Epithelial cell of prostate (primary cell): ENCODE results near the gene SEC16A.

Experiments used
- DNase-seq: peaks from one replicate; pipeline ENCODE4 v3.0.0-alpha.2; 2011; ENCODE audit warnings: low read depth, low spot score
- H3K27ac ChIP-seq: fragments of 450-650 bp; 2 replicates; pipeline ENCODE4 v1.5.1; 2017; ENCODE audit warnings: mild to moderate bottlenecking

The SEC16A gene

DNA sequence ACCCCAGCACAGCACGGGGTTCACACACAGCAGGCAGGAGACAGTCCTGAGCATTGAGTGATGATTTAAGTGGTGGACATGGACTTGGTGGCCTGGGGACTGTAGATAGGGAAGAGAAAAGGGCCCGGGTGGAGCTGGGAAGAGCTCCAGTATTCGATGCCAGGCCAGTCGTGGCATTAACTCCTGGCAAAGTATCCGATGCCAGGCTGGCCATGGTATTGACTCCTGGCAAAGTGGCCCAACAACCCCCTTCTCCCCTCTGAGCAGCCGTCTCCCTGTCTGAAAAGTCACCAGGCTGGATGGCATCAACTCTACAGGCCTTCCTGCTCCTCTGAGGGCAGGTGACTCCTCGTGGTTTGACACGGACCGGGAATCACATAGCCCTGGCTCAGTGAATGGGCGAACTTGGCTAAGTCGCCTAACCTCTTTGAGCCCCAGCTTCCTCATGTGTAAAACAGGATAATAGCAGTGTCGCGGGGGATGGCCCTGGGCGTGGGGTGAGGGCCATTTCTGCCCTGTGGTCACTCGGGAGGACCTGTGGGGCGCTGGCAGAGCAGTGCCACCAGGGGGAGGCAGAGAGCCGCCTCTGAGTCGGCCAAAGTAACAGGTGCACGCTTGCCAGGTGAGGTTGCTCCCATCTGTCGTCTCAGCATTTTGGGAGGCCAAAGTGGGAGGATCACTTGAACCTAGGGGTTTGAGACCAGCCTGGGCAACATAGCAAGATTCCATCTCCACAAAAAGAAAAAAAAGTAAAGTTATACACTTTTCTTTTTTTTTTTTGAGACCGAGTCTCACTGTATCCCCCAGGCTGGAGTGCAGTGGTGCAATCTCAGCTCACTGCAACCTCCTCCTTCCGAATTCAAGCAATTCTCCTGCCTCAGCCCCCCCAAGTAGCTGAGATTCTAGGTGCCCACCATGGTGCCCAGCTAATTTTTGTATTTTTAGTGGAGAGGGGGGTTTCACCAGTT lies 5.7 kb upstream of the SEC16A start:
- no peak overlapping the region for H3K27ac ChIP-seq
- DNase-seq: no peak

DNA sequence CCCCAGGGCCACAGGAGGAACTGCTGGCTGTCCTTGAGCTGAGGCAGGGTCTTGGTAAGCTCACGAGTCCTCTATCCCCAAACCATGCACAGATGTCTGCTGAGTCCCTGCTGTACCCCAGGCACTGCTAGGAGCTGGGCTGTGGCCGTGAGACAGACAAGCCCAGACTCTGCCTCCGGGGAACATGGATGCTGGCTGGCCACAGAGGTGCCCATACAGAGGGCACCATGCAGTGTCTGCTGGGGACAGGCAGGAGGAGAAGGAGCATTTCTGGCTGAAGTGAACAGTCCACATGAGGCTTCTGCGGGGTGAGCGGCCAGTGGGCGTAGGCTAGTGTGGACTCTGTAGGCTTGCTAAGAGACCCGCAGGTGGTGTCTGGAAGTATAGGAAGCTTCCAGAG lies 4.8 kb upstream of the SEC16A start:
- no peak for DNase-seq
- no peak overlapping the region for H3K27ac ChIP-seq

DNA sequence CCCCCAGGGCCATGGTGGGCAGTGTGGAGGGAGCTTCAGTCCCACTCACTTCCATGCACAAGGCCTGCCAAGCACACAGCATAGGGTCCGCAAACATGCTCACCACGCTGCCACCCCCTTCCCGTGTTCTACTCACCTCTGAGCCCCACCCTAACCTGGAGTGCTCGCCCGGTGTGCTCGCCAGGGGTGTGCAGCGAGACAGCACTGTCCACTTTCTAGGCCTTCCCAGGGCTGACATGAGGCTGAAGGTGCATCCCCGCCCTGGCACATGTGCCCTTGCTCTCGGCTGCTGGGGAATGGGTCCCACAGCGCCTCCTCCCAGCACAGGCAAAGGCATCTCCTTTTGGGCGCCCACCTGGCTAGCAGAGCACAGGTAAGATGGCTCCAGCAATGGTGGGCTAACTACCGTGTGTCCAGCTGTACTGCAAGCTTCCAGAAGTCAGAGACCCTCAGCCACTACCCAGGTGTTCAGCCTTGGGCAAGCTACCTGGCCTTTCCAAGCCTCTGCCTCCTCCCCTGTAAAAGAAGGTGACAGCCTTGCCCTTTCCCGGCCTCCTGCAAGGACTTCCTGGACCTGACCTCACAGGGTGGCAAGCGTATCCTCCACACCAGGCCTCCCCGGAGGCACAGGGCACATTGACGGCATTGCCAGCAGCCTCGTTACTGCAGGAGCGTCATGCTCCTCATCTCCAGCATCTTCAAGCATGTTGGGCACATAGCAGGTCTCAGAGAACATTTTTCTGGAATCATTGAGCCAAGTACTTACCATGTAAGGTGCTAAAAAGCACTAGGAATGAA lies 4.2 kb upstream of the SEC16A start:
- no peak for DNase-seq
- no peak overlapping the region for H3K27ac ChIP-seq

DNA sequence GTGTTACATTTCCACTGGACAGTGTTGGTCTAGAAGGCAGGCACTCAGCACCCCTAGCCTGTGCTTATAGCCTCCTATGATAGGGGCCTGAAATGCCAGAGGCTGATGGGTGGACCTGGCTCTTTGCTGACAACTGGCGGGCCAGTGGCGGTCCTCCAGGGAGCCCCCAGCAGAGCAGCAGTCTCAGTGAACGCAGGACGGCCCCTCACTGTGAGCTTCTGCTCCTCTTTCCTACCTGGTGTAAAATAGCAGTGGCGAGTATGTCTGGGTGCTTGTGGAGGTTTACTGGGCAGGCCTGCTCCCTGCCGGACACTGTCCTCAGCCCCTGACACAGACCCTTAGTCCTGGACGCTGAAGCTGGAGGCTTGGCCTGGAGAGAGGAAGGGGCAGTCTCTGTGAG lies 3.3 kb upstream of the SEC16A start:
- DNase-seq: no peak
- no peak overlapping the region for H3K27ac ChIP-seq

DNA sequence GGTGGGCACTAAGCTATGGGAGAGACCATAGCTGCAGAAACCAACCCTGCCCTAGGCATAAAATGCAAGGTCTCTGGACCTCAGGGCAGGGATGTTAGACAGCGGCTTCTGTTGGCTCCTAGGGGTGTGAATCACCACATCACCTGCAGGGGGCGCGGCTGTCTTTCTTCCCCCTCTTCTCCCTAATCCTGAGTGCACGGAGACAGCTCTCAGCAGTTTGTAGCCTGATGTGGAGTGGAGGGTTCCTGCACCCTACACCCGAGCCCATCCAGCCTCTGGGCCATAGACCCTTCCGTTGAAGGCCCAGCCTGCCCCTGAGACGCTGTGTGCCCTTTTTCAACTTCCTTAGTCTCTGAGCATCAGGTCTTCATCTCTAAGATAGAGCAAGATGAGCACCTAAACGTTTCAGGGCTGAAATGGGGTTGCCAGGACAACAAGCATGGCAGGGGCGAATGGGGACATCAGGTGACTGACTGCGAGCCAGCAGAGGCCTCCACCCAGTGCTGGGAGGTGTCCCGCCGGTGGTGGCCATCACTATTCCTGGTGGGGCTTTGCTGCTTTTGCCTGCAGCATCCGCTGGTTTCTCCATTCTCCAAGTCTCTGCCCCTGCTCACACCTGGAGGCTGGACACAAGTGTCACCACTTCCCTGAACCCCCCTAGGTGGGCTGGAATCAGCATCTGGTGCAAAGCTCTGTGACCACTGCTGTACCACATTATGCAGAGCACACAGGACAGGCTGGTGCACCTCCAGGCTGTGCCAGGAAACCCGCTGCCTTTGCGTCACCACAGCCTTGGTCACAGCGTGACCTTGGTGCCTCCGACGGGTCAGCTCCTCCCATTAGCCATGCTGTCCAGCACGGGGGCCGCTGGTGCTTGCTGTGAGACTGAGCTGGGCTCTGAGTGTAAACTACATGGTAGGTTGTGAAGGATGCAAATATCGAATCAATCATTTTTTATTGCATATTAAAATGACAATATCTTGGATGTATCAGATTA lies 2.5 kb upstream of the SEC16A start:
- peak overlapping the region; percentile 96 for H3K27ac ChIP-seq
- no peak for DNase-seq

DNA sequence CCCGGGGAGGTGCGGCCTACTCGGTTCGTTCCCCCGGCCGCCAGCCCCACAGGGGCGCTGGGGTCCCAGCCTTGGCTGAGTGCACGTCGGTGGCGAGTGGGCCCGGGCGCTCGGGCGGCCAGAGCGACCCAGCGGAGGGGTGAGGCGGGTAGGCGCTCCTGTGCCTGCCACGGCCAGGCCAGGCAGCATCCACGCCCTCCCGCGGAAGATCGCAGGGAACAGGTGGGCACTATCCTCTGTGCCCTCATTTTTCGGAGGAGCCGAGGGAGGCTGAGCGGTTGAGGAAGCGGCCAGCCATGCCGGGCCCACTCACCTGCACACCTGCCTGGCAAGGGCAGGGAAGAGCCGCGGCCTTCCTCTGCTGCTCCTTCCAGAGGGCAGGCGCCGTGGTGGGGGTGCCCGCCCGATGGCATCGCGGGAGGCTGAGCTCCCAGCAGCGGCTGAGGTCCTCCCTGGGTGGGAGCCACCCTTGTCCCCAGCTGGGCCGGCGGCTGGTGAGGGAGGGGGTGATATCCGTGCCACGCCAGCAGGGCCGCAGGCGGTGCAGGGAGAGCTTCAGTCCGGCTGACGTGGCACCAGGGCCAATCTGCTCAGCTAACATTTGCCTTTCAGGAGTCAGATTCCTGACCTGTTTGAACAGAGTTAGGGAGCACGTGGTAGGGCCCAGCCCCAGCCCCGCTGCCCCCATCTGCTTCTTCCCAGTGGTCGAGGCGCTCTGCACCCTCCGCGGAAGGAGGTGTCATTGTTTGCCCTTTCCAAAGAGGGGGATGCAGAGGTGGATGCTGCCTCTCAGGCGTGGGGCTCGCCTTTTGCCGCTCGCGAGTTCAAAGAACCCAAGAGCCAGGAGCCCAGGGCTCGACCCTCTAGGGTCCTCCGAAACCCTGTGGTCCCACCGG lies 1.6 kb upstream of the SEC16A start:
- H3K27ac ChIP-seq: peak overlapping the region; percentile 96
- peak; percentile 34 for DNase-seq

DNA sequence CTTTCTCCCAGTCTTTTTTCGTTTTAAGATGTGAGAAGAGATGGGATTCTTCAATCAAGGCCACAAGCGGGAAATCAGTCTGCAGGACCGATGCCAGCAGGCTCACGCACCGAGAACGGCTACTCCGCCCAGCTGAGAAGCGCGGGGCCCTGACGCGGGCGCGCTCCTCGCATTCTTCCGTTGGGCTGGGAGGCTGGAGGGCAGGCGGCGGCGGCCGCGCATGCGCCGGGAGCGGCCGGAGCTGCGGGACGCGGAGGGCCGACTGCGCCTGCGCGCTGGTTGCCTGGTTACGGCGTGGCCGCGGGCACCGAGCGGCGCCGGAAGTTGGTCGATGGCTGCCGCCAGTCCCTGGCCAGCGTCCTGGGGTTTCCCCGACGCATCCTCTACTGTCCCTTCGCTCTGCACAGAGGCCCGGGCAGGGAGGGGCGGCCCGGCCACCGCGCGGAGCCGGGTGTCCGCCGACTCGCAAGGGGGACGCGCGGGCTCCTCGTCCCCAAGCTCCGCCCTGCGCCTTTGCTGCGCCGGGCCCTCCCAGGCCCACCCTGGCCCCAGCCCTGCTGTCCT lies 831 bp upstream of the SEC16A start:
- peak overlapping the region; percentile 96 for H3K27ac ChIP-seq
- peak; percentile 29 for DNase-seq

DNA sequence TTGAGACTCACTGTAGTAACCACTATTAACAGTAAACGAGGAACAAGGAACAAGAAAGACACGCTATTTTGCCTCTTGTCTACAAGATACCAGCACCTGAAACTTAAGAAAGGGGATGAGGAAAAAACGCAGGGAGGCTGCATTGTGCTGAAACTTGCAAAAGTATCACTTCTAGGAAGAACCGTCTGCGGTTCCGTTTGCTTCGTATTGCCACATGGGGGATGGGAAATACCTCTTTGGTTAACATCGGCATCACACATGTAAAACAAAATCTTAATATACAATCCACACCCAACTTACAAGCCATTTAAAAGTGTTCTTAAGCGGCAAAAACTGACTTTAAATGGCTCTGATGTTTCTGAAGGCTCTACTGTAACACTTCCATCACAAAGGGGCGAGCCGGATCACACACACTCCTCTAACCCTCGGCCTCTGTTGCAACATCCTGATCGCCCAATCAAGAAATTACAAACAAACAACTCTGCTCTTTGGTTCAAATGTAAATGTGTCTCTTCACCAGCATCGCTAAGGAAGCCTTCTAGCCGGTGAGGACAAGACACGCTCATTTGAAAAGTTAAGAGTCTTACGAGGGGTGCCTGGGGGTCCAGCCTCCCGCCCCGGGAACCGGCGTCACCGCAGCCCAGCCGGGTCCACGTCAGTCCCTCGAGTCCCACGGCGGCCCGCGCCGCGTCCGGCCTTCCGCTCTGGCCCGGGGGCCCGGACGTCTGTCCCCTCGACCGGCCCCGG lies 621 bp downstream of the SEC16A start:
- H3K27ac ChIP-seq: peak overlapping the region; percentile 96
- no peak for DNase-seq

DNA sequence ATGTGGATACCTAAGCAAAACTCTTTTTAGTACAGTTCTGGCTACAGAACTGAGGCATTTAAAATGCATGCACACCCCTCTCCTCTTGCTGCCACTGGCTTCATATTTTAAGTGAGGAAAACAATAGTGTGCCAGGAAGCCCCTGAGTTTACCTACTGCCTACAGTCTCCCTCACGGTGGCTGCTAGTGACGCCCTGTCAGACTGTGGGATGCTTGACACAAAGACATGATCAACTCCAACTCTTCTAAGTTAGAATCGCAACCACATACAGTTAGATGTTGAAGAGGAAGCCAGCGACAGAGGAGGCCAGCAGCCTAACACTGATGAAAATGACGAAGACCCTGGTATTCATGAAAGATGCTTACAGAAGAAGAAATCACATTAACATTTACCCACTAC lies 1.3 kb downstream of the SEC16A start:
- peak overlapping the region; percentile 96 for H3K27ac ChIP-seq
- no peak for DNase-seq

DNA sequence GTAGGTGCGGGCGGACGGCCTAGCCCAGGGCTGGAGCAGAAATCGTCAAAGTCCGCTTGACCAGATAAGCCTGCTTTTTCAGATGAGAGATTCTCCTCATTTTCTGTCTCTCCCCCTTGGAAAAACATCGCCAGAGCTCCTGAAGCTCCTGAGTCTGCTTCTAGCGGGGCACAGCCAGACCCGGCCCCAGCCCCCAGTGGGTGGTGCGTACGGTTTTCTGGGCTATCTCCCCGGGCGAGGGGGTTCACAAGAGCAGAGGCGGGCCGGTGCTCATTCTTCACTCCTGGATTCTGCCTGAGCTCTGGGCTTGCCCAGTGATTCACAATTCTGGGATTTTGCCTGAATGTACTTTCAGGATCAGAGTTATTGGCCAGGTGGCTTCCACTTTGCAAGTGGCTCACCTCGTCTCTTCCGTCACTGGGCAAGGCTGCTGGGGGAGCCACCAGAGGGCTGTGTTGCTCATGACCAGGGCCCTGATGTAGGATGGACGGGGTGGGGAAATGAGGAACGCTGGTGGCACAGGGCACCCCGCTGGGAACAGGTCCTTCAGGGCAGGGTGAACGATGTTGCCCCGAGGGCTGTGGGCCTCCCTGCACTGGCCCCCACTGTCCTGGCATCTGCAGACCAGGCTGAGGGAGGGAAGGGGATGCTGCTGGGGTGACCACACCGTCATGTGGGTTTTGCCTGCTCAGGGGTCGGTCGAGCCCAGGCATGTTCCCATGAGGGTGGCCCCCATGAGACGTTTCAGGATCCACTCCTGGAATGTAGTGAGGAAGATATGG lies 6.3 kb downstream of the SEC16A start:
- no peak overlapping the region for H3K27ac ChIP-seq
- no peak for DNase-seq

DNA sequence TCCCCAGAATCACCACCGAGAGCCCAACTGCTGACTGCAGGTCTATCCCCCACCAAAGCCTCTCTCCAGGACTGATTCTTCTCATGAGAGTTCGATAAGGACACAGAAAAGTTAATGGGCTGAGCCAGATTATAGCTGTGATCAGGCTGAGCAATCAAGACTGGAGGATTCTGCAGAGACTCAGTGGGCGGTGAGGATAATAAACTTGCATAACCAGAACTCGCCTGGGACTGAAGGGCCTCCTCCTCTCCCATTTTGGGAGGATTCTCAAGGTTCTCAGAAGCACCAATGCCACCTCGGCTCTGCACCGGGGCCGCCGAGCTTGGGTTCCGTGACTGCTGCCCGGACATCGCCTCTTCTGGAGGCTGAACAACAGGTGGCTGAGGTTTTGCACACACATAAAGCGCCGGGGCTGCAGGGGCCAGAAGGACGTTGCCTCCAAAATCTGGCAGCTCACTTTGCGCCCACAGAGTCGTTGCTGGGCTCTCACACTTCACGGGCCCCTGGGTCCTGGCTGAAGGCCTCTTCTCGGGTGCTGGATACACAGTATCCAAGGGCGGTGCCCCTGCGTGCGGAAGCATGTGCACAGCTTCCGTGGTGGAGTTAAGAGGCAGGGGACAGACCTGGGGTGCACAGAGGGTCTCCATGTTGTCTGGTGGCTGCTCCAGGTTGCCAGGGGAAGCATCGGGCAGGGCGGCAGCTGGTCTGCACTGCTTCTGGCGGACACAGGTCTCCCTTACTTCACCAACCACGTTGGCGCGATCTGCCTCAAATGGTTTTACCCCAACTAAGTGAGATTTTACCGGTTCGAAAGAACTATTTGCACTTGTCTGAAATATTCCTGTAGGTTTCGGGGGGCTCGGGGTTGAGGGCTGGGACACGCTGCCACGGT lies 7.6 kb downstream of the SEC16A start:
- no peak for DNase-seq
- no peak overlapping the region for H3K27ac ChIP-seq

DNA sequence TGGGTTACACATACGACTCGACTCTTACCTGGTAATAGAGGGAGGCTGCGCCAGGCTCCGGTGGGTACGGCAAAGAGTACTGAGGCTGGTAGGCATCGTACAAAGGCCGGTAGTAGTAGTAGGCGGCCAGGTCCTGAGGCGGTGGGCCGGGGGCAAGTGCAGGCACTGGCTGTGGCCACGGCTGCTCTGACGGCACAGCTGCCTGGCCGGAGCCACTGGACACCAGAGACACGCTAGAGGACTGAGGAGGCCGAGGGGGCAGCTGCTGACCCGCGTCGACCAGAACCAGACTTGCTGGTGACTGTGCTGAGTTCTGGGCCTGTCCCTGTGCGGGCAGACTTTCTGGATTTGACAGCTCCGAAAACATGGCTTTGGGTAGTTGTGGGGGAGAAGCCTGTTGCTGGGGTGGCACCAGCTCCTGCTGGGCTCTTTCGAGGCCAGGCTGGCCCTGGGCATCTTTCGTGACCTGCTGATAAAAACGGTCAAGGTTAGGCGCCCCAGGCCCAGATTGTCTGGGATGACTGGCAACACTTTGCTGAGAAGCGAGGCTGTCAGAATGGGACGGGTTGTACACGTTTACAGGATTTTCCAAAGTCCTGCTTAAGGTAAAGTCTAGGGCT lies 8.7 kb downstream of the SEC16A start:
- no peak for DNase-seq
- H3K27ac ChIP-seq: no peak overlapping the region

DNA sequence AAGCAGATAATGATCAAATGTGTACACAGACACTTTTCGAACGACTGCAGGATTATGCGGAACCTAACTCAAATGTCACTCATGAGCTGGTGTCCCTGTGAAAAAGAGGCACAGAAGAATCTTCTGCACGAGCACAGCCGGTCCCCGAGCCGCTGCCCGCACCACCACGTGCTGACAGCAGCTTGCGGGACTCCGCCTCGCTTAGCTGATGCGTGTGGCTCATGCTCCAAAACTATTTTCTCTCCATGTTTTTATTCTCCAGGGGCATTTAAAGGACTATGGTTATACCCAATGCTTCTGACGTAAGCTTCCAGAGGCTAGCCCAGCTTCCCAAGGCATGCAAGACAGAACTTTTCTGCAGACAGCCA lies 9.5 kb downstream of the SEC16A start:
- no peak overlapping the region for H3K27ac ChIP-seq
- DNase-seq: no peak

DNA sequence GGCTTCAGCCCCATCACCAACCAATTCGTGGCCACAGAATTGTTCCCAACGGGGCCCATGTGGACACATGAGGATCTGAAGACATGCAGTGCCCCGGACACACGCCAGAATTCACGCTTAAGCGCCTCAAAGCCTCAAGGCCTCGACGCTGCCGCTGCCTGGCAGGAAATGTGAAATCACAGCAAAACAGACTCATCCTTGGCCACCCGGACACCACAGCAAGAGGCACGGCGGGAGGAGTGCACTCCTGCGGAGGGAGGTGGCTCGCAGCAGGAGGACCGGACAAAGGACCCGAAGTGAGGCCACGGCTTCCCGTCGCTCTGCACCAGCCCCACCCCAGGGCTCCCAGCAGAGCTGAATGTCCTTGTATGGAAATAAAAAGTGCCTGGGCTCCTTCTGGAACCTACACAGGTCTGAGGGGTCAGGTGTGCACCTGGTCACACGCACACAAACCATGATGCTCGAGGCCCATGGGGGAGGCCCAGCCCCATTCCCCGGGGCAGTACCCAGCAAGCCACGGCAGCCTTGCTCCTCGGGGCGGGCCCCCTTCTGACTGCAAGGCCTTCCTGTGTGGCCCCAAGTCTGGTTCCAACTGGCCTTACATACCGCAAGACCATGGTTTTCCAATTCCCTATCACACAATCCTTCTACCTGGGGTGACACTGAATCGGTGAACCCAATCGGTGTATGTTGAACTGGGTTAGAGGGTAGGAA lies 10.0 kb downstream of the SEC16A start:
- DNase-seq: no peak
- no peak overlapping the region for H3K27ac ChIP-seq

DNA sequence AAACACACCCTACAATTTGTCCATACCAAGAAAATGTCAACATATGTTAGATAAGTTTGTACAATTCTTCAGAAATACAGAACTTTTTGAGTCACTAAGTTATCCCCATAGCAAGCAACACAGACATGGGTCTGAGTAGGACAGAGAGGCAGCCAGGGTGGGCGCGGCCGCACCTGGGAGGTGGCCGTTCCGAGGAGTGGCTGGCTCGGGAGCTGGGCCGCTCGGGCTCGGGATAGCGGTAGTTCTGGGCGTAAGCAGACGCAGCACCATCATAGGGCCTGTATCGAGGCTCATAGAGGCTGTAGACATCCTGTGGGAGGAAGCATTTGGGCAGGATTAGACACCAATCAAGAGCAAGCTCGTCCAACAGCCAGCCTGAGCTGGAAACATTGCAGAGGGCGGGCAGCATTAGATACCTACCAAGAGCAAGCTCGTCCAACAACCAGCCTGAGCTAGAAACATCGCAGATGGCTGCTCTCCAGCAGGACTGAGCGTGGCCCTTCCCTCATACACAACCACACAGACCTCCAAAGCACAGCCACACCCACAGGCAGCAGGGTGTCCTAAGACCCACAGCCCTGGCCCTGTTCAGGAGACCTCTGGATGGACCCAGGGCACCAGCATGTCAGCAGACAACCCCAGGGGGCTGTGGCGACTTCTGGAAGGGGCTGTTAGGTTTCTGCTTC lies 10.9 kb downstream of the SEC16A start:
- no peak overlapping the region for H3K27ac ChIP-seq
- no peak for DNase-seq
